ENCODE data around the gene CSNK1A1L.

The CSNK1A1L gene

GRCh38 chr13:37107456-37107855 lies 2.0 kb upstream of the CSNK1A1L start:
- DNase-seq (ENCODE audit: low read depth) = no peak

DNA sequence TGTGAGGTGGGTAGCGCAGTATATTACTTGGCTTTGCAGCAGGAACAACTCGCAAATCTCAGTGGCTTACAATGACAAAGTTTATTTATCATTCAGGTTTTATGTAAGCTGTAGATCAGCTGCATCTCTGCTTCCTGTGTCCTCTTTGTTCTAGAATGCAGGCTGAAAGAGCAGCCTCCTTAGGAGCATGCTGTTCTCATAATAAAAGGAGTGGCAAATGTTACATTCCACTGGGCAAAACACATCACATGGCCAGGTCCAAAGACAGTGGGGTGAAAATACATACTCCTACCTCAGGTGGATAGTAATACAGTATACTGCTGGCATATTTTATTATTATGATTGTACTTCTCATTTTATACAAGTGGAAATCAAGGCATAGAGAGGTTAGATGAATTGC lies 1.2 kb upstream of the CSNK1A1L start:
- DNase-seq (ENCODE audit: low read depth) = no peak

- no peak for DNase-seq (ENCODE audit: low read depth)
Observed at GRCh38 chr13:37102896-37103295, 2.6 kb downstream of the CSNK1A1L start.

- no peak for DNase-seq (ENCODE audit: low read depth)
Observed at GRCh38 chr13:37101201-37101600, 4.3 kb downstream of the CSNK1A1L start.

DNA sequence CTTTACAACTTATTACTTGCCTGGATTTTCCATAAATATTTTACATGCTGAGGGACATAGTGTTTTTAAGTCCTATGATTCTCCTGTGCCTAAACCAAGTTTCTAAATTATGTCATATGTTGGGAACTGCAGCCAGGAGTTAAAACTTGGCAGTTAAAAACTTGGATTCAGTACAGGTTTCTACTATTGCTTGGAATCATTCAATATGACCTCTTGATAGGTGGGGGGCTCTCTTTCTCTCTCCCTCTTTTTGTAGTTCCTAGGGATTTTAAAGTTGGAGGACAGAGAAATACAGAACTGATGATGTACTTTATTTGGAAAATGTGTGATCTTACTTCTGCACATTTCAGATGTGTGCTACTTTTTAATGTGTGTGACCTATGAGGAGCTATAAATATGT lies 4.7 kb downstream of the CSNK1A1L start:
- no peak for DNase-seq (ENCODE audit: low read depth)

DNA sequence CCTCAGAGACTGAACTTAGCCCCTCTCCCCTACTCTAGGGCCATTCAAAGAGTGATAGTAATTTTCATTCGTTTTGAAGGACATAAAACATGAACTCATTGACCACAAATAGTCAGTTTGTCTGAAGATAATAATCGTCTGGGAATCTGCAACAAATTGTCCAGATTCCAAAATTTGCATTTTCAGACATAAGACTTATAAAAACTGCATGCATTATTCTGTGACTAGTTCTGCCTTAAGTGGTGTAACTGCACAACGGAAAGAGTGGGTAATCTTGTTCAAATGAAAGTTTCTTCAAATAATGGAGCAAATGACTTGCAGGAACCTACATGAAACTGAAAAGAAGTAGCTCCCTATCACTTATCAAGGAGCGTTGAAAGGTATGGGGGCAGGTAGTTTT lies 8.4 kb downstream of the CSNK1A1L start:
- DNase-seq (ENCODE audit: low read depth) = no peak

DNA sequence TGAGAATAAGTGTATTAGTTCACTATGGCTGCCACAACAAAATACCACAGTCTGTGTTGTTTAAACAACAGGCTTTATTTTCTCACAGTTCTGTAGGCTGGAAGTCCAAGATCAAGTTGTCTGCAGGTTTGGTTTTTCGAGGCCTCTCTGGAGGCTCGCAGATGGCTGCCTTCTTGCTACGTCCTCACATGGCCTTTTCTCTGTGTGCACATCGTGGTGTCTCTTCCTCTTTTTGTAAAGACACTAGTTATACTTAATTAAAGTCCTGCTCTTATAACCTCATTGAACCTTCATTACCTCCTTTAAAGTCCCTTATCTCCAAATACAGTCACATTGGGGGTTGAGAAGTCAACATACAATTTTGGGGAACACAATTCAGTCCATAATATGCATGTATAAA lies 10.6 kb downstream of the CSNK1A1L start:
- DNase-seq (ENCODE audit: low read depth) = no peak

GRCh38 chr13:37094099-37094498 lies 11.4 kb downstream of the CSNK1A1L start:
- DNase-seq (ENCODE audit: low read depth) = no peak

DNA sequence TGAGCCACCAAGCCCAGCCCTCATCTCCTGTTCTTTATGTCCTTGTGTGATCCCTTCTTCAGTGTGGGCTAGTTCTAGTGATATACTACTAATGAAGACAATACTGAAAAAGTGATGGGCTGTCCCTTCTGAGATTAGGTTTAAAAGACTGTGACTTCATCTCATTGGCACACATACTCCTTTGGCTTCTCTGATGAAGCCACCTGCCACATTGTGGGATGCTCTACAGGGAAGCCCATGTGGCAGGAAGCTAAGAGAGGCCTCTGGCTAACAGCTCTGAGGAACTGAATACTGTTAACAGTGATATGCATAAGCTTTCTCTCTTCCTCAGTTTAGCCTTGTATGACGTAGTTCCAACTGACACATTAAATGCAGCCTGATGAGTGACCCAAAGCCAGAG lies 13.6 kb downstream of the CSNK1A1L start:
- DNase-seq (ENCODE audit: low read depth) = no peak

DNA sequence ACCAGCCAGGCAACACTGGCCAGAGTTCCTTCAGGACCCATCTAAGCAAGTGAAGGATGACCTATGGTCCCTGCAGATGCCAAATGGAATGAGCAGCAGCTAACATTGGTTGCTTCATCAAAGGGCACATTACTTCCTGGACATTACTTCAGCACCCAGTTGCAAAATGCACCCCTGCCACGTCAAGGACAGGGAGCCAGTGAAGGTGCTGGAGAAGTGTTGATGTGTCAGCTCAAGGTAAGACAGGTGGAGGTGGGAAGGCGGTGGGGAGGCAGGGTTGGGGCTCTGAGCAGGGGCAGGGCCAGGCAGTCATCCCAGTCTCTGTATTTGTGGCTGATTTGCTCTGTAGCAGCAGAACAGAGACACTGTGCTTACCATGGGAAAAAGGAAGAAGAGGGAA lies 14.6 kb downstream of the CSNK1A1L start:
- peak; percentile 12 for DNase-seq (ENCODE audit: low read depth)

- no peak for DNase-seq (ENCODE audit: low read depth)
Observed at GRCh38 chr13:37089495-37089894, 16.0 kb downstream of the CSNK1A1L start.

- no peak for DNase-seq (ENCODE audit: low read depth)
Observed at GRCh38 chr13:37087486-37087885, 18.0 kb downstream of the CSNK1A1L start.

DNA sequence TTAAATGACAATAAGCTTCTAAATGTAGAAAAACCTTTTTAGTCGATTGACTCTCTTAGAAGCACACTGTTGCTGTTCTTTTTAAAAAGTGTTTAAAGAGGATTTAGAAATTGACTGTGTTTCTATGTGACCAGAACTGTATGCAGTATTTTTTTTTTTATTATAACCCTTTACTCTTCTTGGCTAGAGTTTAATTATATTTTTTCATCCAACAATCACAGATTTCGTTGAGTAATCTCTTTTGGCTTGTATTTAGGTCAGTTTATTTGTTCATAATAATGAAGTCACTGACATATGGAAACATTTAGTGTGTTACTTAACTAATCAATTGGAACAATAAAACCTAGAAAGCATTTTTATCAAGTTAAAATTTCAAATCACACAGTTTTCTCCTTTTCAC lies 19.9 kb downstream of the CSNK1A1L start:
- DNase-seq (ENCODE audit: low read depth) = peak; percentile 32

DNA sequence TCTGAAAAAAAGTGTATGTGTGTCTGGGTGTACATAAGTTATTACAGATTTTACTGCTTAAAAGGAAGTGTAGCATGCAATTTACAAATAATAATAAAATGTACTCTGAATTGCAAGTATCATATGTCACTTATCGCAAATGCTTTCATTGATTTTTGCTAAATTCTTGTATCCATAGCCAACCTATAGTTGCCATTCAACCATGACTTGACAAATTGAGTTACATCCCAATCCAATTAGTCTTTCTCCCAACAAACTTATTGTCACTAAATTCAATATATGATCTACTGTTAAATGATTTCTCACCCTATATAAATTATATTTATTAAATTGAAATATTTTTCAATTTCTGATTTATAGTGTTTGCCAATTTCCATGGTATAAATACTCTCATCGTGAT lies 28.6 kb downstream of the CSNK1A1L start:
- DNase-seq (ENCODE audit: low read depth) = no peak

GRCh38 chr13:37075164-37075563 lies 30.3 kb downstream of the CSNK1A1L start:
- DNase-seq (ENCODE audit: low read depth) = no peak

GRCh38 chr13:37074703-37075102 lies 30.8 kb downstream of the CSNK1A1L start:
- DNase-seq (ENCODE audit: low read depth) = peak; percentile 18

- DNase-seq (ENCODE audit: low read depth) = no peak
Observed at GRCh38 chr13:37072024-37072423, 33.4 kb downstream of the CSNK1A1L start.

- DNase-seq (ENCODE audit: low read depth) = peak; percentile 39
Observed at GRCh38 chr13:37070956-37071355, 34.5 kb downstream of the CSNK1A1L start.

- no peak for DNase-seq (ENCODE audit: low read depth)
Observed at GRCh38 chr13:37070145-37070695, 35.2 kb downstream of the CSNK1A1L start.

DNA sequence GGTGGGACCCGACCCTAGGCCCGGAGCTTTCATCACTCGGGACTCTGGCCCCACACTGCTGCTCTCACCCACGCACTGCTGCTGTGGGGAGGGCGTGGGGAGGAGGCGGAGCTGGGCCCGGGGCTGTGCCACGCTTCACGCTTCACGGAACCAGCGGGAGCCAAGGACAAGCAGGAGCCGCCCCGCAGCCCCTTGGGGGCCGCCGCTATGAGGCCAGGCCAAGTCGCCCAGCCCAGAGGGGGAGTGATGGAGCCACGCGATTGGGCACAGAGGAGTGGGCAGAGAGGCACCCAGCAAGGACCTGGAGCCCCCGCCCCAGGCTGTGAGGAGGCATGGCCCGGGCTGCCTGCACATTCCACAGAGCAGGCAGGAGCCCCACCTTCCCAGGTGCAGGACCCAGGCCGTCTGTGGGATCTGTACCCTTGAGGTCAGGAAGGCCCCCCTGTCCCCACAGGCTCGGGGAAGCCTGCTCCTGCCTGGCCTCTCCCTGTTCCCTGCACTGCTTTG lies 35.8 kb downstream of the CSNK1A1L start:
- no peak for DNase-seq (ENCODE audit: low read depth)

- peak; percentile 10 for DNase-seq (ENCODE audit: low read depth)
Observed at GRCh38 chr13:37068962-37069361, 36.5 kb downstream of the CSNK1A1L start.

DNA sequence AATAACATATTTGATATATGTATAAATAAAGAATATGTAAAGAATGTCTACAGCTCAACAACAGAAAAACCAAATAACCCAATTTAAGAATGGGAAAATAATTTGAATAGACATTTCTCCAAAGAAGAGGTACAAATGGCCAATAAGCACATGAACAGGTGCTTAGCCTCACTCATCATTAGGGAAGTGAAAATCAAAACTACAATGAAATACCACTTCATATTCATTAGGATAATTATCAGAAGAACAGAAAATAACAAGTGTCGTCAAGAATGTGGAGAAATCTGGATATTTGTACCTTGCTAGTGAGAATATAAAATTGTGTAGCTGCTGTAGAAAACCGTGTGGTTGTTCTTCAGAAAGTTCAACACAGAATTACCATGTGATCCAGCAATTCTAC lies 37.6 kb downstream of the CSNK1A1L start:
- DNase-seq (ENCODE audit: low read depth) = no peak

DNA sequence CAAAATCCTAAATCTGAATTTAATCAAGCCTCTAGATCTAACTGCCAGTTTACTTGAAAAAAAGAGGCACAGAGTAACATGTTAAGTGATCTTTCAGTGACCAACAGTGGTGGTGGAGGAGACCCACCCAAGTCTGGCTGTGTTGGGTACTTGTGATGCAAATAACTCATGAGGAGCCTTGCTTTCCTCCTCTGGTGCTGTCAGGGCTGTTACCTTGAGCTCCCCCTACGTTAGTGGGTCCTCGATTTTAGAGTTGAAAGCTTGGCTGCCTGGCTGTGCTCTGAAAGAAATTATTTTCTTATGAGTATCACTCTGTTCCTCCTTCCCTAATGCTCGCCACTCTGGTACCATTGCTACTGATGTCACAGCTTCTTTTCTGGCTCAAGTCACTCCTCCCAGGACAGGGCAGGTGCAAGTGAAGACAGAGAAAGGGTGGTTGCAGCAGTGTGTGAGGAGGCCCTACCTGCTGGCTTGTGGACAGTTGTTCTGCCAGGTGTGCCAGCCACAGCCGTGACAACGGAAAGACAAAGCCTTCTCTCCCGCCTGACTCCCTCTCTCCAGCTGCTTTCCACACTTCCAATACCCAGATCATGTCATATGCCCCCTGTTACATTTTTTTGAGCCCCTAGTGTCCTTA lies 39.5 kb downstream of the CSNK1A1L start:
- DNase-seq (ENCODE audit: low read depth) = no peak

GRCh38 chr13:37059848-37060192 lies 45.6 kb downstream of the CSNK1A1L start:
- DNase-seq (ENCODE audit: low read depth) = no peak
